Right lobe of liver (tissue), 6 donors: ENCODE data around the gene CPNE1. TPM values are rescaled to one million over a fixed set of nuclear protein-coding genes. Genes with fewer than 3 reads are reported as not detected.

Experiments used
- ATAC-seq, 4 donors: fragments of 200-7000 bp; cut with Tn5 transposase; one replicate each; pipeline ENCODE4 v1.9.1; 2020; ENCODE audit warnings: mild to moderate bottlenecking in 4 of 4, moderate library complexity in 4 of 4
- DNase-seq, 3 donors: peaks; one replicate each; pipeline ENCODE4 v3.0.0-alpha.2; 2020
- H3K27ac ChIP-seq, 3 donors: fragments of 200-600 bp; one replicate each; pipeline ENCODE4 v1.8.0; 2022
- H3K27me3 ChIP-seq, 2 donors: fragments of 200-600 bp; one replicate each; pipeline ENCODE4 v1.8.0; 2022
- H3K36me3 ChIP-seq, 4 donors: fragments of 200-600 bp; sonication (generic) in 1 of 4; one replicate each; pipeline versions ENCODE4 v1.5.1 to v1.8.0; 2017 to 2022; ENCODE audit warnings: control low read depth in 1 of 4
- H3K4me1 ChIP-seq, 4 donors: fragments of 200-600 bp; sonication (generic) in 1 of 4; one replicate each; pipeline versions ENCODE4 v1.5.1 to v1.8.0; 2017 to 2022; ENCODE audit warnings: control low read depth in 1 of 4
- H3K4me3 ChIP-seq, 3 donors: fragments of 200-600 bp; one replicate each; pipeline ENCODE4 v1.8.0; 2022
- H3K9me3 ChIP-seq, 4 donors: fragments of 200-600 bp; sonication (generic) in 1 of 4; one replicate each; pipeline versions ENCODE4 v1.5.1 to v1.8.0; 2017 to 2022; ENCODE audit warnings: control low read depth in 1 of 4
- CTCF ChIP-seq, 4 donors: fragments of 200-600 bp in 3 of 4; fragments of 450-650 bp in 1 of 4; IDR thresholded peaks; one replicate each; pipeline versions ENCODE4 v1.5.1 to v1.8.0; 2016 to 2022; ENCODE audit warnings: antibody characterized with exemption in 4 of 4, mild to moderate bottlenecking in 2 of 4
- POLR2A ChIP-seq: fragments of 450-650 bp; IDR thresholded peaks from one replicate; pipeline ENCODE4 v1.6.1; 2017; ENCODE audit warnings: antibody characterized with exemption, mild to moderate bottlenecking
- WGBS: methylation state at CpG from one replicate; pipeline ENCODE4 v1.1.6; 2018; ENCODE audit warnings: low coverage, low lambda C conversion rate; ENCODE audit not compliant: insufficient coverage; ENCODE audit errors: missing lambda C conversion rate; 5-methylcytosine and 5-hydroxymethylcytosine counted together
- intact Hi-C, 2 donors: fragments of 100-400 bp; cut with DNase I; formaldehyde crosslinking; loops; one replicate each; pipeline versions ENCODE4 v1.11.2 to v1.14.1; 2022
- total RNA-seq, 6 experiments: library from RNA; depleted of rRNA in 2 of 6; stranded (reverse); fragments of >200 nt in 2 of 6; fragmentation: NEBNext Ultra II Directional in 3 of 6; extraction: Animal tissue kit (Norgen Biotek cat#: 25700) in 3 of 6; gene quantifications; one replicate each; pipeline versions ENCODE4 v1.1.0 to v1.2.4, GENCODE V29; 2016 to 2023
- donor health status: DM: no; HTN: yes; CAD: no.
- donor health status: DM: no; HTN: no; CAD: no.
- donor health status: DM: no; HTN: no; CAD: no.
- donor health status: DM: no; HTN: yes; CAD: no.
- donor health status: DM: no; HTN: yes; CAD: no.

The CPNE1 gene
- total RNA-seq, 6 experiments from 2014 or later = 35.5 to 72.0 (median 53.3) TPM

GRCh38 chr20:35641743-35642142 lies 23.0 kb downstream of the CPNE1 start:
- TF ChIP-seq CTCF (IDR thresholded peaks at IDR 0.05) (no peak), POLR2A (no peak)
- peaks cover 0 to 8% (median under 1%) of the 10 kb centered on the region in 4 donors for H3K4me1 ChIP-seq
- H3K27me3 ChIP-seq = no peaks in the 10 kb centered on the region
- DNase-seq = no peak
- no peak for ATAC-seq
- 66% methylated on average over 4 of the region's 4 CpGs for WGBS
- H3K27ac ChIP-seq = no peak overlapping the region
- H3K4me3 ChIP-seq = no peak overlapping the region
- no peaks in the 10 kb centered on the region for H3K9me3 ChIP-seq
- intact Hi-C loops = no loop called here
- H3K36me3 ChIP-seq = no peaks in the 10 kb centered on the region

GRCh38 chr20:35640724-35641123 lies 24.0 kb downstream of the CPNE1 start:
- H3K36me3 ChIP-seq = no peaks in the 10 kb centered on the region
- no peaks in the 10 kb centered on the region for H3K27me3 ChIP-seq
- intact Hi-C loops = no loop called here
- no peaks in the 10 kb centered on the region for H3K9me3 ChIP-seq
- H3K4me1 ChIP-seq = peaks cover 0 to 17% (median 5%) of the 10 kb centered on the region in 4 donors
- no peak overlapping the region for H3K27ac ChIP-seq
- DNase-seq (no peak), ATAC-seq (no peak)
- 92% methylated on average over 3 of the region's 3 CpGs for WGBS
- TF ChIP-seq POLR2A = no peak
- no peak for TF ChIP-seq CTCF (IDR thresholded peaks at IDR 0.05)
- H3K4me3 ChIP-seq = no peak overlapping the region

- no peaks in the 10 kb centered on the region for H3K9me3 ChIP-seq
- ATAC-seq (no peak), DNase-seq (no peak)
- H3K27me3 ChIP-seq = no peaks in the 10 kb centered on the region
- H3K4me3 ChIP-seq = no peak overlapping the region
- intact Hi-C loops = no loop called here
- WGBS = 55% methylated on average over 2 of the region's 2 CpGs
- peaks cover 0 to 17% (median 5%) of the 10 kb centered on the region in 4 donors for H3K4me1 ChIP-seq
- TF ChIP-seq CTCF (IDR thresholded peaks at IDR 0.05) = no peak
- TF ChIP-seq POLR2A = no peak
- H3K36me3 ChIP-seq = no peaks in the 10 kb centered on the region
- no peak overlapping the region for H3K27ac ChIP-seq
Measured at GRCh38 chr20:35638751-35639150, 25.9 kb downstream of the CPNE1 start.

GRCh38 chr20:35637276-35637675 lies 27.4 kb downstream of the CPNE1 start:
- 97% methylated on average over 4 of the region's 6 CpGs for WGBS
- TF ChIP-seq POLR2A (no peak), CTCF (IDR thresholded peaks at IDR 0.05) (no peak)
- Histone ChIP-seq H3K27me3 (no peaks in the 10 kb centered on the region), H3K36me3 (no peaks in the 10 kb centered on the region), H3K9me3 (no peaks in the 10 kb centered on the region), H3K27ac (no peak overlapping the region), H3K4me1 (peaks cover 0 to 17% (median 5%) of the 10 kb centered on the region in 4 donors), H3K4me3 (no peak overlapping the region)
- ATAC-seq (no peak), DNase-seq (no peak)
- intact Hi-C loops = no loop called here

- no peak overlapping the region for H3K27ac ChIP-seq
- H3K27me3 ChIP-seq = no peaks in the 10 kb centered on the region
- H3K36me3 ChIP-seq = peaks cover 0 to 5% (median 0%) of the 10 kb centered on the region in 4 donors
- peak; percentile 36 to 60 (median 40) for ATAC-seq
- peaks cover 0 to 17% (median 5%) of the 10 kb centered on the region in 4 donors for H3K4me1 ChIP-seq
- H3K9me3 ChIP-seq = no peaks in the 10 kb centered on the region
- intact Hi-C loops = no loop called here
- no peak for TF ChIP-seq CTCF (IDR thresholded peaks at IDR 0.05)
- TF ChIP-seq POLR2A = no peak
- no peak overlapping the region for H3K4me3 ChIP-seq
- DNase-seq = no peak
- 73% methylated on average over 2 of the region's 2 CpGs for WGBS
Measured at GRCh38 chr20:35636095-35636494, 28.6 kb downstream of the CPNE1 start.
